Hippocampal formation (tissue), 2 donors: Measurements from ENCODE around the gene CREB3L2.
"Not testable (repeated sequence)": the region's sequence is repeated elsewhere in the genome, so short reads cannot be mapped to it uniquely, and the experiment has no call there.

Experiments
- DNase-seq, 2 donors: peaks; one replicate each; lab custom pipeline; 2025; lab: John Stamatoyannopoulos, UW

CREB3L2 gene

GRCh38 chr7:137968339-137968738 lies 33.5 kb downstream of the CREB3L2 start:
- not testable (repeated sequence) for DNase-seq

GRCh38 chr7:137967143-137968018 lies 34.5 kb downstream of the CREB3L2 start:
- DNase-seq: no peak

- no peak for DNase-seq
Measured at GRCh38 chr7:137966641-137967142, 35.2 kb downstream of the CREB3L2 start.

- DNase-seq: no peak
Measured at GRCh38 chr7:137965942-137966640, 35.8 kb downstream of the CREB3L2 start.

- DNase-seq: no peak
Measured at GRCh38 chr7:137964824-137965545, 36.9 kb downstream of the CREB3L2 start.

GRCh38 chr7:137962875-137963507 lies 38.9 kb downstream of the CREB3L2 start:
- no peak for DNase-seq

- DNase-seq: no peak
Measured at GRCh38 chr7:137962491-137962874, 39.4 kb downstream of the CREB3L2 start.

GRCh38 chr7:137961200-137962177 lies 40.4 kb downstream of the CREB3L2 start:
- DNase-seq: no peak

- DNase-seq: no peak
Measured at GRCh38 chr7:137960020-137960419, 41.9 kb downstream of the CREB3L2 start.

- DNase-seq: no peak
Measured at GRCh38 chr7:137958470-137959431, 43.1 kb downstream of the CREB3L2 start.

- no peak for DNase-seq
Measured at GRCh38 chr7:137957887-137958286, 44.0 kb downstream of the CREB3L2 start.

- DNase-seq: no peak
Measured at GRCh38 chr7:137956591-137956990, 45.3 kb downstream of the CREB3L2 start.

GRCh38 chr7:137956183-137956582 lies 45.7 kb downstream of the CREB3L2 start:
- DNase-seq: no peak

GRCh38 chr7:137954614-137955013 lies 47.3 kb downstream of the CREB3L2 start:
- DNase-seq: no peak

GRCh38 chr7:137953665-137954470 lies 48.0 kb downstream of the CREB3L2 start:
- no peak for DNase-seq

- DNase-seq: no peak
Measured at GRCh38 chr7:137953043-137953664, 48.7 kb downstream of the CREB3L2 start.

- DNase-seq: no peak
Measured at GRCh38 chr7:137952426-137952805, 49.5 kb downstream of the CREB3L2 start.
